Stimulated activated CD4-positive, alpha-beta T cell treated with anti-CD3 and anti-CD28 coated beads, Interleukin-1b, Interleukin-23, amount 100 ng/mL, for 24 hours (primary cell): Measurements from ENCODE around the gene UFM1.
"Not testable (repeated sequence)": the region's sequence is repeated elsewhere in the genome, so short reads cannot be mapped to it uniquely, and the experiment has no call there.

Experiments
- DNase-seq, 4 experiments: peaks; one replicate each; pipeline ENCODE4 v3.0.0-alpha.2; 2020; ENCODE audit warnings: low read depth in 4 of 4, low spot score in 1 of 4

Gene UFM1

GRCh38 chr13:38363746-38364145 lies 14.1 kb downstream of the UFM1 start:
- not testable (repeated sequence) for DNase-seq

- DNase-seq, result no peak
Observed at GRCh38 chr13:38365661-38366060, 16.0 kb downstream of the UFM1 start.

- no peak for DNase-seq
Observed at GRCh38 chr13:38366954-38367645, 17.4 kb downstream of the UFM1 start.

- no peak for DNase-seq
Observed at GRCh38 chr13:38369058-38369457, 19.4 kb downstream of the UFM1 start.

- not testable (repeated sequence) for DNase-seq
Observed at GRCh38 chr13:38370096-38370495, 20.4 kb downstream of the UFM1 start.

- DNase-seq, result no peak
Observed at GRCh38 chr13:38372820-38373383, 23.3 kb downstream of the UFM1 start.

GRCh38 chr13:38376546-38376945 lies 26.9 kb downstream of the UFM1 start:
- DNase-seq, result no peak

- no peak for DNase-seq
Observed at GRCh38 chr13:38381890-38382289, 32.2 kb downstream of the UFM1 start.

- DNase-seq, result no peak
Observed at GRCh38 chr13:38382946-38383345, 33.3 kb downstream of the UFM1 start.

GRCh38 chr13:38384171-38384570 lies 34.5 kb downstream of the UFM1 start:
- DNase-seq, result no peak

GRCh38 chr13:38385153-38385891 lies 35.7 kb downstream of the UFM1 start:
- DNase-seq, result no peak

- no peak for DNase-seq
Observed at GRCh38 chr13:38386421-38386820, 36.8 kb downstream of the UFM1 start.

GRCh38 chr13:38391341-38391740 lies 41.7 kb downstream of the UFM1 start:
- no peak for DNase-seq

- no peak for DNase-seq
Observed at GRCh38 chr13:38394777-38395496, 45.3 kb downstream of the UFM1 start.

- no peak for DNase-seq
Observed at GRCh38 chr13:38395497-38395788, 45.8 kb downstream of the UFM1 start.

GRCh38 chr13:38398711-38399493 lies 49.3 kb downstream of the UFM1 start:
- DNase-seq, result no peak

GRCh38 chr13:38399535-38399934 lies 49.9 kb downstream of the UFM1 start:
- DNase-seq, result no peak

- DNase-seq, result no peak
Observed at GRCh38 chr13:38401276-38401675, 51.6 kb downstream of the UFM1 start.

- no peak for DNase-seq
Observed at GRCh38 chr13:38405216-38405615, 55.6 kb downstream of the UFM1 start.

- DNase-seq, result no peak
Observed at GRCh38 chr13:38409771-38410170, 60.1 kb downstream of the UFM1 start.

GRCh38 chr13:38412266-38412665 lies 62.6 kb downstream of the UFM1 start:
- DNase-seq, result no peak
